HepG2 (cell line): ENCODE measurements around the gene TEX22. TPM values are rescaled to one million over a fixed set of nuclear protein-coding genes. Genes with fewer than 3 reads are reported as not detected.

Experiments
- ATAD3A ChIP-seq: sonication (generic); formaldehyde crosslinking; IDR thresholded peaks from 2 replicates; pipeline ENCODE4 v1.4.0; 2020; ENCODE audit warnings: missing genetic modification reagents
- ETV6 ChIP-seq: sonication (generic); formaldehyde crosslinking; conservative IDR thresholded peaks from 2 replicates; pipeline ENCODE4 v1.4.0; 2020; ENCODE audit warnings: missing genetic modification reagents
- GPN1 ChIP-seq: sonication (generic); formaldehyde crosslinking; IDR thresholded peaks from 2 replicates; pipeline ENCODE4 v1.5.1; 2020; ENCODE audit warnings: missing genetic modification reagents, borderline replicate concordance
- KLF9 ChIP-seq: IDR thresholded peaks from 2 replicates; pipeline ENCODE4 v1.6.1; 2016; ENCODE audit warnings: low read depth
- MAZ ChIP-seq, 2 experiments: sonication (generic) in 1 of 2; formaldehyde crosslinking in 1 of 2; IDR thresholded peaks; 2 replicates each; pipeline versions ENCODE4 v1.5.0 to v1.6.1; 2012 to 2020; ENCODE audit warnings: low read depth in 2 of 2, mild to moderate bottlenecking in 2 of 2, borderline replicate concordance in 1 of 2, improper control_type of control experiment in 1 of 2, low read length in 1 of 2, missing genetic modification reagents in 1 of 2, moderate library complexity in 1 of 2
- PAX8 ChIP-seq: sonication (generic); formaldehyde crosslinking; IDR thresholded peaks from 2 replicates; pipeline ENCODE4 v1.8.0; 2022; ENCODE audit warnings: mild to moderate bottlenecking, missing genetic modification reagents, borderline replicate concordance
- PHF21A ChIP-seq: sonication (generic); formaldehyde crosslinking; IDR thresholded peaks from 2 replicates; pipeline ENCODE4 v1.5.0; 2020; ENCODE audit warnings: mild to moderate bottlenecking, missing genetic modification reagents
- SIN3A ChIP-seq: IDR thresholded peaks from 2 replicates; pipeline ENCODE4 v1.6.1; 2011; ENCODE audit warnings: low read depth, mild to moderate bottlenecking, control low read depth, low read length, borderline replicate concordance
- TCF7L2 ChIP-seq: IDR thresholded peaks from 2 replicates; pipeline ENCODE4 v1.6.1; 2011; ENCODE audit warnings: mild to moderate bottlenecking, low read depth, low read length, moderate library complexity
- TSC22D2 ChIP-seq: sonication (generic); formaldehyde crosslinking; IDR thresholded peaks from 2 replicates; pipeline ENCODE4 v1.5.1; 2020; ENCODE audit warnings: missing genetic modification reagents, mild to moderate bottlenecking, borderline replicate concordance
- XBP1 ChIP-seq: sonication (generic); formaldehyde crosslinking; IDR thresholded peaks from 2 replicates; pipeline ENCODE4 v1.5.0; 2020; ENCODE audit warnings: missing genetic modification reagents
- ZFP36 ChIP-seq: fragments of 150-350 bp; IDR thresholded peaks from 2 replicates; pipeline ENCODE4 v1.6.1; 2018; ENCODE audit warnings: borderline replicate concordance, low read length, low read depth; ENCODE audit not compliant: partially characterized antibody
- ZNF616 ChIP-seq: sonication (generic); formaldehyde crosslinking; IDR thresholded peaks from 2 replicates; pipeline ENCODE4 v1.5.0; 2020; ENCODE audit warnings: low read depth, mild to moderate bottlenecking, missing genetic modification reagents
- ZNF672 ChIP-seq: sonication (generic); formaldehyde crosslinking; IDR thresholded peaks from 2 replicates; pipeline ENCODE4 v1.8.1; 2022; ENCODE audit warnings: missing genetic modification reagents
- polyA plus RNA-seq, 8 experiments: library from polyadenylated mRNA; depleted of rRNA in 3 of 8; stranded (reverse) in 7 of 8; unstranded in 1 of 8; fragments of >200 nt; fragmentation: Illumina TruSeq in 4 of 8; extraction: Trizol in 4 of 8; gene quantifications; 2 replicates each; pipeline versions ENCODE4 v1.2.1 to v1.2.3, GENCODE V29; 2011 to 2016; ENCODE audit warnings: low read depth in 4 of 8, missing spikeins in 1 of 8, mixed read lengths in 1 of 8; ENCODE audit not compliant: insufficient read depth in 1 of 8
- total RNA-seq, 5 experiments: library from RNA; depleted of rRNA; stranded (reverse); fragments of >200 nt; fragmentation: Illumina TruSeq; extraction: Trizol; gene quantifications; 2 replicates each; pipeline ENCODE4 v1.2.3, GENCODE V29; 2016; ENCODE audit warnings: low read depth in 1 of 5
- TF ChIP-seq, protein P1 (sequence below), 2 experiments: sonication (generic) in 1 of 2; formaldehyde crosslinking in 1 of 2; IDR thresholded peaks; 2 replicates each; pipeline versions ENCODE4 v1.4.0 to v1.6.1; 2018 to 2020; ENCODE audit warnings: missing genetic modification reagents in 2 of 2, borderline replicate concordance in 1 of 2, low read depth in 1 of 2, mild to moderate bottlenecking in 1 of 2, missing biosample characterization in 1 of 2
- TF ChIP-seq, protein P2 (sequence below), 2 experiments: fragments of 450-650 bp in 1 of 2; sonication (generic) in 1 of 2; formaldehyde crosslinking; IDR thresholded peaks; 2 replicates each; pipeline versions ENCODE4 v1.5.0 to v1.8.0; 2020 to 2022; ENCODE audit warnings: mild to moderate bottlenecking in 1 of 2, missing genetic modification reagents in 1 of 2
- TF ChIP-seq, protein P3 (sequence below): sonication (generic); formaldehyde crosslinking; conservative IDR thresholded peaks from 2 replicates; pipeline ENCODE4 v1.8.0; 2022; ENCODE audit warnings: mild to moderate bottlenecking, moderate library complexity, missing genetic modification reagents
- TF ChIP-seq, protein P4 (sequence below): sonication (generic); formaldehyde crosslinking; IDR thresholded peaks from 2 replicates; pipeline ENCODE4 v1.9.0; 2021; ENCODE audit warnings: missing genetic modification reagents, borderline replicate concordance
- TF ChIP-seq, protein P5 (sequence below): sonication (generic); formaldehyde crosslinking; IDR thresholded peaks from 2 replicates; pipeline ENCODE4 v1.5.0; 2020; ENCODE audit warnings: missing genetic modification reagents, mild to moderate bottlenecking, borderline replicate concordance

Gene TEX22
- total and polyA plus RNA-seq, 2 of the 13 experiments (the other 11 are each of a cell fraction or from before 2014, with no cell fraction given): 0.07 to 0.27 TPM

DNA sequence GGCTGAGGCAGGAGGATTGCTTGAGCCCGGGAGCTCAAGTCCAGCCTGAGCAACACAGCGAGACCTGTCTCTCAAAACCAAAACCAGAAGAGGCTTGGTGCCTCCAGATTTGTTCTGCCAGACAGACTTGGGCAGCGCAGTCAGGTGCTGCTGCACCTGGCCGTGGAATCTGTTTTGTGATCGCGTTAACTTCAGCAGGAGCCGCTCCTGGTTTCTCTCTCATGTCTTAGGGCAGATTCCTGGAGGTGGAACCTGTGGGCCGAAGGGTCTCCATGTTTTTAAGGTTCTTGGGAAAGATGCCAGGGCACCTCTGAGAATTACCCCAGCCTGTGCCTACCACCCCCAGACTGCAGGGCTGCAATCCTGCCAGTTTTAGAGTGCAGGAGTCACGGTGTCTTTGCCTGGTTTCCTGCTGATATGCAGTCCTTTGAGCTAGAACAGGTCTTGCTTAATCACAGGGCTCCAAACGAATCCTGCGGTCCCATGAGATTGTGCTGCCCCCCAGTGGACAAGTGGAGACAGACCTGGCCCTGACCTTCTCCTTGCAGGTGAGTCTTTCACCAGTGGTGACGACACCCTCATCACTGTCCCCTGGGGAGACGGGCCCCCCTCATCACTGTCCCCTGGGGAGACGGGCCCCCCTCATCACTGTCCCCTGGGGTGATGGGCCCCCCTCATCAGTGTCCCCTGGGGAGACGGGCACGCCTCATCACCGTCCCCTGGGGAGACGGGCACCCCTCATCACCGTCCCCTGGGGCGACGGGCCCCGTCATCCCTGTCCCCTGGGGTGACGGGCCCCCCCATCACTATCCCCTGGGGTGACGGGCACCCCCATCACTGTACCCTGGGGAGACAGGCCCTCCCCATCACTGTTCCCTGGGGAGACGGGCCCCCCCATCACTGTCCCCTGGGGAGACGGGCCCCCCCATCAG lies 46.2 kb upstream of the TEX22 start (continued):
- TF ChIP-seq MAZ (IDR thresholded peaks at IDR 0.05; ENCODE audit: borderline replicate concordance, low read depth, low read length) (no peak), MAZ (CRISPR knock-in tag; IDR thresholded peaks at IDR 0.05; ENCODE audit: low read depth) (0 out of 2 replicates have a peak, but pooled peaks have one; percentile 50), TCF7L2 (no peak), ETV6 (CRISPR knock-in tag) (no peak), ZNF616 (CRISPR knock-in tag) (no peak), TSC22D2 (CRISPR knock-in tag) (0 out of 2 replicates have a peak, but pooled peaks have one; percentile 49), ZNF672 (CRISPR knock-in tag) (no peak), PAX8 (CRISPR knock-in tag) (no peak), GPN1 (no peak), KLF9 (CRISPR knock-in tag) (no peak), ATAD3A (CRISPR knock-in tag) (no peak), ZFP36 (no peak), PHF21A (CRISPR knock-in tag) (no peak), SIN3A (no peak), XBP1 (CRISPR knock-in tag) (no peak)
- TF ChIP-seq, protein P1, sequence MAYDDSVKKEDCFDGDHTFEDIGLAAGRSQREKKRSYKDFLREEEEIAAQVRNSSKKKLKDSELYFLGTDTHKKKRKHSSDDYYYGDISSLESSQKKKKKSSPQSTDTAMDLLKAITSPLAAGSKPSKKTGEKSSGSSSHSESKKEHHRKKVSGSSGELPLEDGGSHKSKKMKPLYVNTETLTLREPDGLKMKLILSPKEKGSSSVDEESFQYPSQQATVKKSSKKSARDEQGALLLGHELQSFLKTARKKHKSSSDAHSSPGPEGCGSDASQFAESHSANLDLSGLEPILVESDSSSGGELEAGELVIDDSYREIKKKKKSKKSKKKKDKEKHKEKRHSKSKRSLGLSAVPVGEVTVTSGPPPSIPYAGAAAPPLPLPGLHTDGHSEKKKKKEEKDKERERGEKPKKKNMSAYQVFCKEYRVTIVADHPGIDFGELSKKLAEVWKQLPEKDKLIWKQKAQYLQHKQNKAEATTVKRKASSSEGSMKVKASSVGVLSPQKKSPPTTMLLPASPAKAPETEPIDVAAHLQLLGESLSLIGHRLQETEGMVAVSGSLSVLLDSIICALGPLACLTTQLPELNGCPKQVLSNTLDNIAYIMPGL (CRISPR knock-in tag; IDR thresholded peaks at IDR 0.05; ENCODE audit: borderline replicate concordance in 1 of 2, low read depth in 1 of 2): peak in 1 of 2 experiments; percentile 49; a peak in 2 of 4 replicates
- TF ChIP-seq, protein P2, sequence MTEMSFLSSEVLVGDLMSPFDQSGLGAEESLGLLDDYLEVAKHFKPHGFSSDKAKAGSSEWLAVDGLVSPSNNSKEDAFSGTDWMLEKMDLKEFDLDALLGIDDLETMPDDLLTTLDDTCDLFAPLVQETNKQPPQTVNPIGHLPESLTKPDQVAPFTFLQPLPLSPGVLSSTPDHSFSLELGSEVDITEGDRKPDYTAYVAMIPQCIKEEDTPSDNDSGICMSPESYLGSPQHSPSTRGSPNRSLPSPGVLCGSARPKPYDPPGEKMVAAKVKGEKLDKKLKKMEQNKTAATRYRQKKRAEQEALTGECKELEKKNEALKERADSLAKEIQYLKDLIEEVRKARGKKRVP (CRISPR knock-in tag; IDR thresholded peaks at IDR 0.05): no peak
- TF ChIP-seq, protein P3, sequence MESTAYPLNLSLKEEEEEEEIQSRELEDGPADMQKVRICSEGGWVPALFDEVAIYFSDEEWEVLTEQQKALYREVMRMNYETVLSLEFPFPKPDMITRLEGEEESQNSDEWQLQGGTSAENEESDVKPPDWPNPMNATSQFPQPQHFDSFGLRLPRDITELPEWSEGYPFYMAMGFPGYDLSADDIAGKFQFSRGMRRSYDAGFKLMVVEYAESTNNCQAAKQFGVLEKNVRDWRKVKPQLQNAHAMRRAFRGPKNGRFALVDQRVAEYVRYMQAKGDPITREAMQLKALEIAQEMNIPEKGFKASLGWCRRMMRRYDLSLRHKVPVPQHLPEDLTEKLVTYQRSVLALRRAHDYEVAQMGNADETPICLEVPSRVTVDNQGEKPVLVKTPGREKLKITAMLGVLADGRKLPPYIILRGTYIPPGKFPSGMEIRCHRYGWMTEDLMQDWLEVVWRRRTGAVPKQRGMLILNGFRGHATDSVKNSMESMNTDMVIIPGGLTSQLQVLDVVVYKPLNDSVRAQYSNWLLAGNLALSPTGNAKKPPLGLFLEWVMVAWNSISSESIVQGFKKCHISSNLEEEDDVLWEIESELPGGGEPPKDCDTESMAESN (CRISPR knock-in tag): no peak
- TF ChIP-seq, protein P4, sequence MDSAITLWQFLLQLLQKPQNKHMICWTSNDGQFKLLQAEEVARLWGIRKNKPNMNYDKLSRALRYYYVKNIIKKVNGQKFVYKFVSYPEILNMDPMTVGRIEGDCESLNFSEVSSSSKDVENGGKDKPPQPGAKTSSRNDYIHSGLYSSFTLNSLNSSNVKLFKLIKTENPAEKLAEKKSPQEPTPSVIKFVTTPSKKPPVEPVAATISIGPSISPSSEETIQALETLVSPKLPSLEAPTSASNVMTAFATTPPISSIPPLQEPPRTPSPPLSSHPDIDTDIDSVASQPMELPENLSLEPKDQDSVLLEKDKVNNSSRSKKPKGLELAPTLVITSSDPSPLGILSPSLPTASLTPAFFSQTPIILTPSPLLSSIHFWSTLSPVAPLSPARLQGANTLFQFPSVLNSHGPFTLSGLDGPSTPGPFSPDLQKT (CRISPR knock-in tag): no peak
- TF ChIP-seq, protein P5, sequence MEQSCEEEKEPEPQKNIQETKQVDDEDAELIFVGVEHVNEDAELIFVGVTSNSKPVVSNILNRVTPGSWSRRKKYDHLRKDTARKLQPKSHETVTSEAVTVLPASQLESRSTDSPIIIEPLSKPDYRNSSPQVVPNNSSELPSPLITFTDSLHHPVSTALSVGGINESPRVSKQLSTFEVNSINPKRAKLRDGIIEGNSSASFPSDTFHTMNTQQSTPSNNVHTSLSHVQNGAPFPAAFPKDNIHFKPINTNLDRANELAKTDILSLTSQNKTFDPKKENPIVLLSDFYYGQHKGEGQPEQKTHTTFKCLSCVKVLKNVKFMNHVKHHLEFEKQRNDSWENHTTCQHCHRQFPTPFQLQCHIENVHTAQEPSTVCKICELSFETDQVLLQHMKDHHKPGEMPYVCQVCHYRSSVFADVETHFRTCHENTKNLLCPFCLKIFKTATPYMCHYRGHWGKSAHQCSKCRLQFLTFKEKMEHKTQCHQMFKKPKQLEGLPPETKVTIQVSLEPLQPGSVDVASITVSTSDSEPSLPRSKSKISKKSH (CRISPR knock-in tag): no peak
